WTC11 (cell line): ENCODE measurements around the gene B3GNT9. TPM values are rescaled to one million over a fixed set of nuclear protein-coding genes. Genes with fewer than 3 reads are reported as not detected.

Experiments used
- ARID4B ChIP-seq: sonication (generic); formaldehyde crosslinking; IDR thresholded peaks from 2 replicates; pipeline ENCODE4 v1.8.0; 2023; ENCODE audit warnings: missing genetic modification reagents, mild to moderate bottlenecking, borderline replicate concordance
- FOXK1 ChIP-seq: sonication (generic); formaldehyde crosslinking; IDR thresholded peaks from 2 replicates; pipeline ENCODE4 v1.8.0; 2022; ENCODE audit warnings: mild to moderate bottlenecking, moderate library complexity, missing genetic modification reagents
- GABPB1 ChIP-seq: sonication (generic); formaldehyde crosslinking; IDR thresholded peaks from 2 replicates; pipeline ENCODE4 v1.8.1; 2023; ENCODE audit warnings: mild to moderate bottlenecking, missing genetic modification reagents
- IRF2 ChIP-seq: sonication (generic); formaldehyde crosslinking; IDR thresholded peaks from 2 replicates; pipeline ENCODE4 v1.8.0; 2022; ENCODE audit warnings: low read depth, missing genetic modification reagents, borderline replicate concordance
- KAT7 ChIP-seq: sonication (generic); formaldehyde crosslinking; IDR thresholded peaks from 2 replicates; pipeline ENCODE4 v1.8.1; 2023; ENCODE audit warnings: missing genetic modification reagents, mild to moderate bottlenecking, borderline replicate concordance
- NR2C2 ChIP-seq: sonication (generic); formaldehyde crosslinking; IDR thresholded peaks from 2 replicates; pipeline ENCODE4 v1.8.0; 2022; ENCODE audit warnings: mild to moderate bottlenecking, missing genetic modification reagents
- SP1 ChIP-seq: sonication (generic); formaldehyde crosslinking; conservative IDR thresholded peaks from 2 replicates; pipeline ENCODE4 v1.8.1; 2022; ENCODE audit warnings: missing genetic modification reagents
- USF2 ChIP-seq: sonication (generic); formaldehyde crosslinking; IDR thresholded peaks from 2 replicates; pipeline ENCODE4 v1.8.1; 2023; ENCODE audit warnings: mild to moderate bottlenecking, missing genetic modification reagents, moderate library complexity
- ZNF138 ChIP-seq: sonication (generic); formaldehyde crosslinking; conservative IDR thresholded peaks from 2 replicates; pipeline ENCODE4 v1.8.1; 2022; ENCODE audit warnings: mild to moderate bottlenecking, moderate library complexity, missing genetic modification reagents
- total RNA-seq: library from RNA; stranded (reverse); gene quantifications from 3 replicates; pipeline ENCODE4 v1.2.3, GENCODE V29; 2021
- TF ChIP-seq, protein P1 (sequence below): fragments of 250-450 bp; sonication (Bioruptor Pico); IDR thresholded peaks from 2 replicates; pipeline ENCODE4 v1.9.0; 2021; ENCODE audit warnings: moderate library complexity, mild to moderate bottlenecking, inconsistent platforms, borderline replicate concordance
- TF ChIP-seq, protein P2 (sequence below): sonication (generic); formaldehyde crosslinking; IDR thresholded peaks from 2 replicates; pipeline ENCODE4 v1.8.0; 2022; ENCODE audit warnings: missing genetic modification reagents
- TF ChIP-seq, protein P3 (sequence below): sonication (generic); formaldehyde crosslinking; IDR thresholded peaks from 2 replicates; pipeline ENCODE4 v1.8.1; 2023; ENCODE audit warnings: mild to moderate bottlenecking, moderate library complexity, missing genetic modification reagents

The B3GNT9 gene
- total RNA-seq, 1 experiment from 2014 or later: 6.4 TPM

- TF ChIP-seq ARID4B (CRISPR knock-in tag) (peak; percentile 12; the same call in 1 of the 2 replicates), USF2 (CRISPR knock-in tag) (0 out of 2 replicates have a peak, but pooled peaks have one; percentile 30), KAT7 (CRISPR knock-in tag) (peak; percentile 62; the same call in 1 of the 2 replicates), ZNF138 (CRISPR knock-in tag) (0 out of 2 replicates have a peak, but pooled peaks have one; percentile 45), FOXK1 (0 out of 2 replicates have a peak, but pooled peaks have one; percentile 59), IRF2 (CRISPR knock-in tag) (no peak), NR2C2 (no peak), GABPB1 (CRISPR knock-in tag) (peak; percentile 56; the same call in 1 of the 2 replicates), SP1 (peak; percentile 53; the same call in 1 of the 2 replicates)
- TF ChIP-seq, protein P1, sequence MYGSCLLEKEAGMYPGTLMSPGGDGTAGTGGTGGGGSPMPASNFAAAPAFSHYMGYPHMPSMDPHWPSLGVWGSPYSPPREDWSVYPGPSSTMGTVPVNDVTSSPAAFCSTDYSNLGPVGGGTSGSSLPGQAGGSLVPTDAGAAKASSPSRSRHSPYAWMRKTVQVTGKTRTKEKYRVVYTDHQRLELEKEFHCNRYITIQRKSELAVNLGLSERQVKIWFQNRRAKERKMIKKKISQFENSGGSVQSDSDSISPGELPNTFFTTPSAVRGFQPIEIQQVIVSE (CRISPR knock-in tag): no peak
- TF ChIP-seq, protein P2, sequence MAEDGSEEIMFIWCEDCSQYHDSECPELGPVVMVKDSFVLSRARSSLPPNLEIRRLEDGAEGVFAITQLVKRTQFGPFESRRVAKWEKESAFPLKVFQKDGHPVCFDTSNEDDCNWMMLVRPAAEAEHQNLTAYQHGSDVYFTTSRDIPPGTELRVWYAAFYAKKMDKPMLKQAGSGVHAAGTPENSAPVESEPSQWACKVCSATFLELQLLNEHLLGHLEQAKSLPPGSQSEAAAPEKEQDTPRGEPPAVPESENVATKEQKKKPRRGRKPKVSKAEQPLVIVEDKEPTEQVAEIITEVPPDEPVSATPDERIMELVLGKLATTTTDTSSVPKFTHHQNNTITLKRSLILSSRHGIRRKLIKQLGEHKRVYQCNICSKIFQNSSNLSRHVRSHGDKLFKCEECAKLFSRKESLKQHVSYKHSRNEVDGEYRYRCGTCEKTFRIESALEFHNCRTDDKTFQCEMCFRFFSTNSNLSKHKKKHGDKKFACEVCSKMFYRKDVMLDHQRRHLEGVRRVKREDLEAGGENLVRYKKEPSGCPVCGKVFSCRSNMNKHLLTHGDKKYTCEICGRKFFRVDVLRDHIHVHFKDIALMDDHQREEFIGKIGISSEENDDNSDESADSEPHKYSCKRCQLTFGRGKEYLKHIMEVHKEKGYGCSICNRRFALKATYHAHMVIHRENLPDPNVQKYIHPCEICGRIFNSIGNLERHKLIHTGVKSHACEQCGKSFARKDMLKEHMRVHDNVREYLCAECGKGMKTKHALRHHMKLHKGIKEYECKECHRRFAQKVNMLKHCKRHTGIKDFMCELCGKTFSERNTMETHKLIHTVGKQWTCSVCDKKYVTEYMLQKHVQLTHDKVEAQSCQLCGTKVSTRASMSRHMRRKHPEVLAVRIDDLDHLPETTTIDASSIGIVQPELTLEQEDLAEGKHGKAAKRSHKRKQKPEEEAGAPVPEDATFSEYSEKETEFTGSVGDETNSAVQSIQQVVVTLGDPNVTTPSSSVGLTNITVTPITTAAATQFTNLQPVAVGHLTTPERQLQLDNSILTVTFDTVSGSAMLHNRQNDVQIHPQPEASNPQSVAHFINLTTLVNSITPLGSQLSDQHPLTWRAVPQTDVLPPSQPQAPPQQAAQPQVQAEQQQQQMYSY (CRISPR knock-in tag): 0 out of 2 replicates have a peak, but pooled peaks have one; percentile 29
- TF ChIP-seq, protein P3, sequence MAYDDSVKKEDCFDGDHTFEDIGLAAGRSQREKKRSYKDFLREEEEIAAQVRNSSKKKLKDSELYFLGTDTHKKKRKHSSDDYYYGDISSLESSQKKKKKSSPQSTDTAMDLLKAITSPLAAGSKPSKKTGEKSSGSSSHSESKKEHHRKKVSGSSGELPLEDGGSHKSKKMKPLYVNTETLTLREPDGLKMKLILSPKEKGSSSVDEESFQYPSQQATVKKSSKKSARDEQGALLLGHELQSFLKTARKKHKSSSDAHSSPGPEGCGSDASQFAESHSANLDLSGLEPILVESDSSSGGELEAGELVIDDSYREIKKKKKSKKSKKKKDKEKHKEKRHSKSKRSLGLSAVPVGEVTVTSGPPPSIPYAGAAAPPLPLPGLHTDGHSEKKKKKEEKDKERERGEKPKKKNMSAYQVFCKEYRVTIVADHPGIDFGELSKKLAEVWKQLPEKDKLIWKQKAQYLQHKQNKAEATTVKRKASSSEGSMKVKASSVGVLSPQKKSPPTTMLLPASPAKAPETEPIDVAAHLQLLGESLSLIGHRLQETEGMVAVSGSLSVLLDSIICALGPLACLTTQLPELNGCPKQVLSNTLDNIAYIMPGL (CRISPR knock-in tag): peak; percentile 98
Observed at GRCh38 chr16:67155295-67156142, 4.7 kb upstream of the B3GNT9 start (continued).
